Loucy (cell line): Measurements from ENCODE around the gene CALN1.

Source experiments
- H2AFZ ChIP-seq: fragments of 200-600 bp; sonication (generic); 2 replicates; pipeline ENCODE4 v1.6.0; 2016; ENCODE audit warnings: antibody characterized with exemption, mild to moderate bottlenecking, low read length, moderate library complexity
- H3F3A ChIP-seq: fragments of 200-600 bp; 2 replicates; pipeline ENCODE4 v1.6.0; 2016; ENCODE audit warnings: antibody characterized with exemption, low read depth, mild to moderate bottlenecking
- H3K27me3 ChIP-seq: fragments of 200-600 bp; sonication (generic); 2 replicates; pipeline ENCODE4 v1.6.1; 2014; ENCODE audit warnings: low read length, mild to moderate bottlenecking; ENCODE audit not compliant: insufficient read depth, poor library complexity, severe bottlenecking
- H3K36me3 ChIP-seq: fragments of 200-600 bp; sonication (generic); 2 replicates; pipeline ENCODE4 v1.6.1; 2016; ENCODE audit warnings: low read length; ENCODE audit not compliant: insufficient read depth
- H3K4me1 ChIP-seq: fragments of 200-600 bp; sonication (generic); 2 replicates; pipeline ENCODE4 v1.5.1; 2014; ENCODE audit warnings: low read length, mild to moderate bottlenecking; ENCODE audit not compliant: insufficient read depth, poor library complexity, severe bottlenecking
- H3K4me2 ChIP-seq: fragments of 200-600 bp; sonication (generic); 2 replicates; pipeline ENCODE4 v1.6.0; 2014; ENCODE audit warnings: antibody characterized with exemption, low read length, low read depth, mild to moderate bottlenecking; ENCODE audit not compliant: poor library complexity, severe bottlenecking
- H3K4me3 ChIP-seq: fragments of 200-600 bp; sonication (generic); 2 replicates; pipeline ENCODE4 v1.5.1; 2014; ENCODE audit warnings: low read length, mild to moderate bottlenecking, mixed read lengths; ENCODE audit not compliant: poor library complexity, severe bottlenecking
- H3K79me2 ChIP-seq: fragments of 200-600 bp; sonication (generic); 2 replicates; pipeline ENCODE4 v1.6.1; 2014; ENCODE audit warnings: low read length; ENCODE audit not compliant: insufficient read depth
- H3K9ac ChIP-seq: fragments of 200-600 bp; sonication (generic); 2 replicates; pipeline ENCODE4 v1.6.0; 2014; ENCODE audit warnings: mild to moderate bottlenecking, low read depth, low read length, moderate library complexity; ENCODE audit not compliant: poor library complexity, severe bottlenecking
- H3K9me2 ChIP-seq: fragments of 200-600 bp; sonication (generic); replicated peaks from 2 replicates; pipeline ENCODE4 v1.6.1; 2016; ENCODE audit warnings: low read depth, low read length, mixed read lengths
- H3K9me3 ChIP-seq: fragments of 200-600 bp; sonication (generic); 2 replicates; pipeline ENCODE4 v1.6.1; 2014; ENCODE audit warnings: mild to moderate bottlenecking, antibody characterized with exemption, low read length, low read depth; ENCODE audit not compliant: insufficient read depth
- H4K20me1 ChIP-seq: fragments of 200-600 bp; sonication (generic); 2 replicates; pipeline ENCODE4 v1.6.0; 2014; ENCODE audit warnings: antibody characterized with exemption, low read length, mild to moderate bottlenecking; ENCODE audit not compliant: insufficient read depth, poor library complexity, severe bottlenecking
- EZH2phosphoT487 ChIP-seq: fragments of 200-600 bp; IDR thresholded peaks from 2 replicates; pipeline ENCODE4 v1.6.1; 2018; ENCODE audit warnings: antibody characterized with exemption, mild to moderate bottlenecking, moderate library complexity, borderline replicate concordance
- TF ChIP-seq, protein P1 (sequence below): fragments of 200-600 bp; sonication (generic); conservative IDR thresholded peaks from 2 replicates; pipeline ENCODE4 v1.5.1; 2014; ENCODE audit warnings: mild to moderate bottlenecking, antibody characterized with exemption, low read length

Gene CALN1

DNA sequence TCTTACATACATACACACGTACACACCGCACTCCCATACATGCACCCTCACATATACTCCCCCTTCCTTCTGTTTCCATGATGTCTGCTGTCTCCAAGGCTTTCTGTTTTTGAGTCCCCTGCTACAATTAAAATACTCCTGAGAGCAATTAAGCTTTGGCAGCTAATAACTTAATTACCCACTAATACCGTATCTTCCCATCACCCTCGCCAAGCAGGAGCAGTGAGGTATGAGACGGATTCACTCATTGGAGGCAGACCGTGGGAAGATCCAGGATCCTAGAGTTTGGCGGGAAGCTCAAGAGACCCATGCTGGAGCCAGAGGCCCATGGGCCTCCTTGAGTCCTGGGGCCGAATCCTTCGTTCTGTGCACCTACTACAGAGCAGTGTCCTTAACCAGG lies 1.7 kb upstream of the CALN1 start:
- no peaks in the 10 kb centered on the region for H3K27me3 ChIP-seq
- no peak overlapping the region for H3K9ac ChIP-seq
- no peaks in the 10 kb centered on the region for H4K20me1 ChIP-seq
- H3K9me2 ChIP-seq = no peaks in the 10 kb centered on the region
- H2AFZ ChIP-seq = no peak overlapping the region
- H3K4me1 ChIP-seq = no peaks in the 10 kb centered on the region
- H3K36me3 ChIP-seq = no peaks in the 10 kb centered on the region
- H3F3A ChIP-seq = no peaks in the 10 kb centered on the region
- TF ChIP-seq EZH2phosphoT487 = no peak
- TF ChIP-seq, protein P1, sequence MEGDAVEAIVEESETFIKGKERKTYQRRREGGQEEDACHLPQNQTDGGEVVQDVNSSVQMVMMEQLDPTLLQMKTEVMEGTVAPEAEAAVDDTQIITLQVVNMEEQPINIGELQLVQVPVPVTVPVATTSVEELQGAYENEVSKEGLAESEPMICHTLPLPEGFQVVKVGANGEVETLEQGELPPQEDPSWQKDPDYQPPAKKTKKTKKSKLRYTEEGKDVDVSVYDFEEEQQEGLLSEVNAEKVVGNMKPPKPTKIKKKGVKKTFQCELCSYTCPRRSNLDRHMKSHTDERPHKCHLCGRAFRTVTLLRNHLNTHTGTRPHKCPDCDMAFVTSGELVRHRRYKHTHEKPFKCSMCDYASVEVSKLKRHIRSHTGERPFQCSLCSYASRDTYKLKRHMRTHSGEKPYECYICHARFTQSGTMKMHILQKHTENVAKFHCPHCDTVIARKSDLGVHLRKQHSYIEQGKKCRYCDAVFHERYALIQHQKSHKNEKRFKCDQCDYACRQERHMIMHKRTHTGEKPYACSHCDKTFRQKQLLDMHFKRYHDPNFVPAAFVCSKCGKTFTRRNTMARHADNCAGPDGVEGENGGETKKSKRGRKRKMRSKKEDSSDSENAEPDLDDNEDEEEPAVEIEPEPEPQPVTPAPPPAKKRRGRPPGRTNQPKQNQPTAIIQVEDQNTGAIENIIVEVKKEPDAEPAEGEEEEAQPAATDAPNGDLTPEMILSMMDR = no peak
- H3K79me2 ChIP-seq = no peaks in the 10 kb centered on the region
- H3K4me2 ChIP-seq = no peak overlapping the region
- no peak overlapping the region for H3K4me3 ChIP-seq
- 0 out of 2 replicates have a peak, but pooled peaks cover 3% of the 10 kb centered on the region for H3K9me3 ChIP-seq

DNA sequence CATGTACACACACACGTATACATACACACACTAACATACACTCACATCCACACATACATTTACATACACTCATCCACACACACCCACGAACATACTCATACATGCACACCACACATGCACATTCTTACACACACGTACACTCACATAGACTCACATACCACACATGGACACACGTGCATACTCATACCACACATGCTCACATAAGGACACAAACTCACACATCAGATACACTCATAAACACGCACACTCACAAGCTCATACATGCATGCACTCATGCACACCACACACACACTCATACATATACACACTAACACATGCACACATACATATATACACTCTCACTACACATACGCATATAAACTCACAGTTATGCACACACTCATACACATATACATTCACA lies 1.2 kb upstream of the CALN1 start:
- Histone ChIP-seq H2AFZ (no peak overlapping the region), H3K9me2 (no peaks in the 10 kb centered on the region), H3K27me3 (no peaks in the 10 kb centered on the region)

DNA sequence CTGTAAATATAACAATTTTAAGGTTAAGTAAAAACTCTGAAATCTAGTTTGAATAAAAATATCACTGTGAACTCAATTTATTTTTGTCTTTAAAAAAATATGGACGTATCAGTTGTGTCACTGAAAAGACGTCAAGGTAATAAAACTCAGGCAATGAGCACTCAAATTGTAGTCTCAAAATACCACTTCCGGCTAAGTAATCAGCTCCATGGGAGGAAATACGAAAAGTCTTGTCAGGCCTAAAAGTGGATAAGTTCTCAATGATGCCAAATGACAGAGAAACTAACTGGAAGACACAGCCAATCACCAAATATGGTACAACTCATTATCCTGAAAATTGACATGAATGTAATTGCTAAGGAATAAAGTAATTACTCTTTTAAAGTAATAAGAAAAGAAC lies 719 bp downstream of the CALN1 start:
- TF ChIP-seq, protein P1 = no peak
- no peak for TF ChIP-seq EZH2phosphoT487
- Histone ChIP-seq H3K4me2 (no peak overlapping the region), H3K9me2 (no peaks in the 10 kb centered on the region), H3K9ac (no peak overlapping the region), H3K79me2 (no peaks in the 10 kb centered on the region), H3K27me3 (no peaks in the 10 kb centered on the region), H3F3A (no peaks in the 10 kb centered on the region), H3K9me3 (peaks cover 4% of the 10 kb centered on the region; the same call in 1 of the 2 replicates), H3K4me3 (no peak overlapping the region), H4K20me1 (no peaks in the 10 kb centered on the region), H2AFZ (no peak overlapping the region), H3K4me1 (no peaks in the 10 kb centered on the region), H3K36me3 (no peaks in the 10 kb centered on the region)

More for the DNA sequence above, 1.2 kb upstream of the CALN1 start:
- Histone ChIP-seq H3K9me3 (0 out of 2 replicates have a peak, but pooled peaks cover 3% of the 10 kb centered on the region), H3K4me1 (no peaks in the 10 kb centered on the region), H3F3A (no peaks in the 10 kb centered on the region), H3K79me2 (no peaks in the 10 kb centered on the region), H3K4me3 (no peak overlapping the region), H4K20me1 (no peaks in the 10 kb centered on the region), H3K36me3 (no peaks in the 10 kb centered on the region), H3K9ac (no peak overlapping the region), H3K4me2 (no peak overlapping the region)
- TF ChIP-seq, protein P1 = no peak
- TF ChIP-seq EZH2phosphoT487 = no peak
